HFFc6 (cell line): ENCODE measurements around the gene GLIPR2. TPM values are rescaled to one million over a fixed set of nuclear protein-coding genes. Genes with fewer than 3 reads are reported as not detected.
A peak's percentile ranks its signal among the peaks of the same experiment; 100 is the strongest.

Source experiments
- DNase-seq: peaks from one replicate; pipeline ENCODE4 v3.0.0-alpha.2; 2018
- H3K27ac Mint-ChIP-seq: 2 replicates; pipeline ENCODE4 v1.8.0; 2020; ENCODE audit warnings: mild to moderate bottlenecking, mixed read lengths
- H3K27me3 Mint-ChIP-seq: 2 replicates; pipeline ENCODE4 v1.8.0; 2021; ENCODE audit warnings: mild to moderate bottlenecking, moderate library complexity, mixed read lengths; ENCODE audit not compliant: insufficient read depth
- H3K36me3 Mint-ChIP-seq: 2 replicates; pipeline ENCODE4 v1.8.0; 2021; ENCODE audit warnings: low read depth, mixed read lengths
- H3K4me1 Mint-ChIP-seq: 2 replicates; pipeline ENCODE4 v1.8.0; 2020; ENCODE audit warnings: low read depth, mixed read lengths
- H3K4me3 Mint-ChIP-seq: 2 replicates; pipeline ENCODE4 v1.8.0; 2020; ENCODE audit warnings: mild to moderate bottlenecking, moderate library complexity, mixed read lengths
- H3K9me3 Mint-ChIP-seq: 2 replicates; pipeline ENCODE4 v1.8.0; 2020; ENCODE audit warnings: mild to moderate bottlenecking, mixed read lengths
- CTCF ChIP-seq: fragments of 200-600 bp; sonication (generic); IDR thresholded peaks from 2 replicates; pipeline ENCODE4 v1.5.0; 2021; ENCODE audit warnings: antibody characterized with exemption, mild to moderate bottlenecking
- total RNA-seq, 6 experiments: library from RNA; stranded (reverse); fragmentation: NEBNext Ultra II Directional; extraction: Animal tissue kit (Norgen Biotek cat#: 25700); gene quantifications; 2 replicates in 1 of 6; 3 replicates in 5 of 6; pipeline ENCODE4 v1.2.3, GENCODE V29; 2021

Gene GLIPR2
- total RNA-seq, 6 experiments from 2014 or later, result 18.1 to 24.7 (median 23.4) TPM

GRCh38 chr9:36145970-36146369 lies 9.4 kb downstream of the GLIPR2 start:
- no peak for DNase-seq
- Mint-ChIP-seq H3K36me3 (peaks cover 22% of the 10 kb centered on the region), H3K4me3 (no peak overlapping the region), H3K27ac (no peak overlapping the region), H3K9me3 (peaks cover 8% of the 10 kb centered on the region), H3K4me1 (peaks cover 51% of the 10 kb centered on the region), H3K27me3 (peaks cover 3% of the 10 kb centered on the region)
- TF ChIP-seq CTCF, result no peak

GRCh38 chr9:36146651-36147050 lies 10.1 kb downstream of the GLIPR2 start:
- H3K36me3 Mint-ChIP-seq, result peaks cover 24% of the 10 kb centered on the region
- no peak overlapping the region for H3K27ac Mint-ChIP-seq
- peaks cover 3% of the 10 kb centered on the region for H3K27me3 Mint-ChIP-seq
- peaks cover 8% of the 10 kb centered on the region for H3K9me3 Mint-ChIP-seq
- no peak for TF ChIP-seq CTCF
- DNase-seq, result no peak
- H3K4me1 Mint-ChIP-seq, result peaks cover 51% of the 10 kb centered on the region
- no peak overlapping the region for H3K4me3 Mint-ChIP-seq

- peaks cover 8% of the 10 kb centered on the region for H3K9me3 Mint-ChIP-seq
- H3K27me3 Mint-ChIP-seq, result peaks cover 3% of the 10 kb centered on the region
- H3K27ac Mint-ChIP-seq, result no peak overlapping the region
- DNase-seq, result no peak
- H3K4me3 Mint-ChIP-seq, result peak overlapping the region; percentile 23; the same call in 1 of the 2 replicates
- TF ChIP-seq CTCF, result no peak
- H3K36me3 Mint-ChIP-seq, result peaks cover 24% of the 10 kb centered on the region
- peaks cover 58% of the 10 kb centered on the region for H3K4me1 Mint-ChIP-seq
Measured at GRCh38 chr9:36147441-36148175, 11.1 kb downstream of the GLIPR2 start.

- Mint-ChIP-seq H3K9me3 (peaks cover 8% of the 10 kb centered on the region), H3K27ac (peak overlapping the region; percentile 76), H3K4me1 (peaks cover 61% of the 10 kb centered on the region), H3K36me3 (peaks cover 24% of the 10 kb centered on the region), H3K27me3 (peaks cover 3% of the 10 kb centered on the region), H3K4me3 (peak overlapping the region; percentile 67)
- peak; percentile 98 for DNase-seq
- no peak for TF ChIP-seq CTCF
Measured at GRCh38 chr9:36148311-36149051, 11.9 kb downstream of the GLIPR2 start.

GRCh38 chr9:36149197-36149596 lies 12.7 kb downstream of the GLIPR2 start:
- Mint-ChIP-seq H3K36me3 (peaks cover 24% of the 10 kb centered on the region), H3K27ac (peak overlapping the region; percentile 76), H3K9me3 (peaks cover 8% of the 10 kb centered on the region), H3K4me1 (peaks cover 68% of the 10 kb centered on the region), H3K27me3 (peaks cover 2% of the 10 kb centered on the region; the same call in 1 of the 2 replicates), H3K4me3 (peak overlapping the region; percentile 67)
- peak; percentile 43 for DNase-seq
- TF ChIP-seq CTCF, result no peak
